NCI-H345 treated with DMSO at 0.1 percent for 48 hours (cell line): ENCODE data around the gene MPP2.
"Not testable (repeated sequence)": the region's sequence is repeated elsewhere in the genome, so short reads cannot be mapped to it uniquely, and the experiment has no call there.

Experiments used
- DNase-seq: peaks from one replicate; lab custom pipeline; 2025; ENCODE audit not compliant: unreplicated experiment; lab: John Stamatoyannopoulos, UW

Gene MPP2

GRCh38 chr17:43931062-43931571, 23.8 kb upstream of the MPP2 start:
- DNase-seq: no peak

DNA sequence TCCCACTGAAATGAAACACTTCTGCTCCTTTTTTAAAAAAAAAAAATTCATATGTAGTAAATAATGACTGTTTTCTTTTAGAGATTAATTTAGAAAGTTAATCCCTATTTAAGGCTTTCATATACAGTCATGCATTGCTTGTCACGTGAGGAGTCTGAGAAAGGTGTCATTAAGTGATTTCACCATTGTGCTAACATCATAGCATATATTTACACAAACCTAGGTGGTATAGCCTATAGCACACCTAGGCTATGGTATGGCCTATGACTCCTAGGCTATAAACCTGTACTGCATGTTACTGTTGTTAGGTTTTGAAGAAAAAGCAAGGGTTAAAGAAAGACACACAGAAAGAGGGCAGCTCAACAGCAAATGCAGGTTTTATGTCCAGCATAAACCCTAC, 21.3 kb upstream of the MPP2 start:
- no peak for DNase-seq

DNA sequence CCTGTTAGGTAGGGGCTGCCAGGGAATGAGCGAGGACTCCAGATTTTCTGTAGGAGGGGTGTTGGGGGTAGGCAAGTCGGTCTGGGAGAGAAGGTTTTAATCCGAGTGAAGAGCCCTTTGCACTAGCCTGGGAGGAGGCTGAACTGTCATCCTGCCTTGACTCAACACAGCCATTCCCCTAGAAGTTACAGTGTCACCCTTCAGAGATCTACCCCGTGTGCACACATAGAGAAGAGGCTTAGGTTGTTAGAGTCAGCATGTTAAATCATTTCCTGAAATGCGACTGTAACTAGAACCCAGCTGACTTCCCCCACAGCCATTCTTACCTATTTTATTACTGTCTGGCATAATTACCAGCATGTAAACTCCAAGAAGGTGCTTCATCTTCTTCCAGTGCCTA, 20.6 kb upstream of the MPP2 start:
- not testable (repeated sequence) for DNase-seq

GRCh38 chr17:43927060-43927864, 19.9 kb upstream of the MPP2 start:
- DNase-seq: no peak

DNA sequence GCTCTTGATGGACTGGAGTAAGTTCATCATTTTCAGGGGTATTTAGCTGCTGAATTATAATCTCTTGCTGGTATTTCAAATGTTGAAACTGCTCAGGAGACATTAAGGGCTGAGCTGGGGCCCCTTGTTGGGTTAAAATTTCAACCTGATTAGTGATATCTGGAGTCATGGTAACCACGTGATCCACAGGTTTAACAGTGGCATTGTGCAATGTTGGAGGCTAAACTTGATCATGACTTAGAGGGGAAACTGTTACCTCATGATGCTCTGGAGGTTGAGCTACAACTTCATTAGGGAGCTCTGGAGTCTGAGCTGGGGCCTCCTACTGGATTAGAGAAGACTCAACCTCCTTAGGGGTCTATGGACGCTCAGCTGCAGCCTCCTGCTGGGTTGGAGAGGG, 17.2 kb upstream of the MPP2 start:
- no peak for DNase-seq

- no peak for DNase-seq
Measured at GRCh38 chr17:43920500-43921095, 13.3 kb upstream of the MPP2 start.

DNA sequence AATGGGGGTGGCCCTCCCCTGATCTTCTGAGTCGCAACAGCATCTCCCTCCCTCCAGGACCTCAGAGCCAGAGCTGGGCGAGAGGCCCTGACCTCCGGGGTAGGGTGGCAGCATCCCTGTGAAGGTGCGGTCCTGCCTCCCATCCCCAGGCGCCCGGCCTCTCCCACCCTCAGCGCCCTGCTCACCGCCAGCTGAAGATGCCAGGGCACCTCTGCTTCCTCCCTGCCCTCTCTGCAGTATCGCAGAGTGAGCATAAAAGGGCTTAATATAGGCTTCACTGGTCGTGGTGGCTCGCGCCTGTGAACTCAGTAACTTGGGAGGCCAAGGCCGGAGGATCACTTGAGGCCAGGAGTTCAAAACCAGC, 10.7 kb upstream of the MPP2 start:
- DNase-seq: no peak

DNA sequence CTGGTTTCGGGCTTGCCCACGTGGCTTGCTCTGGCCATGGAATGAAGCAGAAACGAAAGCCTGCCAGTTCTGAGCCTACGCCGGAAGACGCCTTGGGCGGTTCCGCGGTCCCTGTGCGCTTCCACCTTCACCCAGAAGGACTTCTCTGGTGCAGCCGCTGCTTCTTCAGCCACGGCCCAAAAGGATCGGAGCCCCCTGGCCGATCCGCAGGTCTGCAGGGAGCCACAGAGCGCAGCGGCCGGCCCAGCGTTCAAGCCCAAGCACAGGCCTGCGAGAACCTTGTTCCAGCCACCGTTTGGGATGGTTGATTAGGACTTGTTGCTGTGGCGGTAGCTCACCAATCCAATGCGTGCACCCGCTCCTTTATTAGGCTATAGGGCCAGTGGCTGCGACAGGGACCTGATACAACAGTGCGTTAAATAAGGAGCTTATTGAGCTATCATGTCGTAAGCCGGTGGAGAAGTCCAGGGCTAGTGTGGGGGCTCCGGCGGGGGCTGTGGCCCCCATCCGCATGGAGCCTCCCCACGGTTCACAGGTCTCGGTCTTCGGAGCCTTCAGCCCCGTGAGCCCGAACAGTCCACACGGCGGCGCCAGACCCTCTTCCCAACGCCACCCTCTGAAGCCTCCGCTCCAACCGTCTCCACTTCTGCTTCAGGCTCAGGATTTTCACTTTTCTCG, 10.2 kb upstream of the MPP2 start:
- no peak for DNase-seq

GRCh38 chr17:43917016-43917347, 9.6 kb upstream of the MPP2 start:
- DNase-seq: no peak

GRCh38 chr17:43916385-43916784, 9.0 kb upstream of the MPP2 start:
- no peak for DNase-seq

DNA sequence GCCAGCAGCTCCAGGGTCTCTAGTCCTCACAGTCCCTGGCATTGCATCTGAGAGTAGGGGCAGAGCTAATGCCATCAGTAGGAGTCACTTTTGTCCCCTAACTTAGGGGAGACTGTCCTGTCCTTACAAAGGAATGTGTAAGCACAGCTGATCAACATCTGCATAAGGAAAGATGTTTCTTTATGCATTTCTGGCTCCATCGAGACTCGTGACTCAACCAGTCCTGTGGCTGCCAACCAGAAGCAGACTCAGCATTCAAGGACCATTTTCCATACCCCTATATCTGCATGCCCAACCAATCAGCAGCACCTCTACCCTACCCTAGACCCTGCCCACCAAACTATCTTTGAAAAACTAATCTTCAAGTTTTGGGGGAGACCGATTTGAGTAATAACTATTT, 8.2 kb upstream of the MPP2 start:
- DNase-seq: no peak

- DNase-seq: no peak
Measured at GRCh38 chr17:43914451-43914850, 7.1 kb upstream of the MPP2 start.

GRCh38 chr17:43913584-43913983, 6.2 kb upstream of the MPP2 start:
- no peak for DNase-seq

- no peak for DNase-seq
Measured at GRCh38 chr17:43912635-43913304, 5.4 kb upstream of the MPP2 start.

- DNase-seq: peak; percentile 18
Measured at GRCh38 chr17:43911904-43912303, 4.6 kb upstream of the MPP2 start.

DNA sequence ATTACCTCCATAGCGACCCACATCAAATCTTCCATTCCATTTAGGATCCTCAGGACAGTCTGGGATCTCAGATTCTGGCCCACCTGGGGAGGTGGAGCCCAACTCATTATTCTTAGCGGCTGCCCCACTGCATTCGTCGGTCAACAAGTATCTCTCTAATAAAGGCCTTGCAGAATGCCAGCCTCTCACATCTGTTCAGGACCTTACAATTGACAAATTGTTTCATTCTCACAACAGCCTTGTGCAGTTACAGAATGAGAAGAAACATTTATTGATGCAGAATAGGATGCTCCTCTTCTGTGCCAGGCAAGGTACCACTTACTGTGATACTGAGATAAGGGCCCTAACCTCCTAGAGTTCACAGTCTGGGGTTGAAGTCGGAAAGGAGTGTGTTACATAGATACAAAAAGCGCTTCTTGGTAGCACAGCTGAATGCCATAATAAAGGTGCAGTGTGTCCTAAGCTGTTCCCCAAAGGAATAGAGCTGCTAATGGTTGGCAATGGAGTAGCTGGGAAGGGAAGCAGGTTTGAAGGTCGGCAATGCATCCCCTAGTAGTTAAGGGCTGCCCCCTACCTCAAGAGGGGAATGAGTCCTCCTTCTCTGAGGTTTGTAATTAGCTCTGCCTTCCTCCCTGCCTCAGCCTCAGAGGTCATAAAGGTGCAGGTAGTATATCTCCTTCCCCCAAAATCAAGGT, 2.3 kb upstream of the MPP2 start:
- DNase-seq: no peak

DNA sequence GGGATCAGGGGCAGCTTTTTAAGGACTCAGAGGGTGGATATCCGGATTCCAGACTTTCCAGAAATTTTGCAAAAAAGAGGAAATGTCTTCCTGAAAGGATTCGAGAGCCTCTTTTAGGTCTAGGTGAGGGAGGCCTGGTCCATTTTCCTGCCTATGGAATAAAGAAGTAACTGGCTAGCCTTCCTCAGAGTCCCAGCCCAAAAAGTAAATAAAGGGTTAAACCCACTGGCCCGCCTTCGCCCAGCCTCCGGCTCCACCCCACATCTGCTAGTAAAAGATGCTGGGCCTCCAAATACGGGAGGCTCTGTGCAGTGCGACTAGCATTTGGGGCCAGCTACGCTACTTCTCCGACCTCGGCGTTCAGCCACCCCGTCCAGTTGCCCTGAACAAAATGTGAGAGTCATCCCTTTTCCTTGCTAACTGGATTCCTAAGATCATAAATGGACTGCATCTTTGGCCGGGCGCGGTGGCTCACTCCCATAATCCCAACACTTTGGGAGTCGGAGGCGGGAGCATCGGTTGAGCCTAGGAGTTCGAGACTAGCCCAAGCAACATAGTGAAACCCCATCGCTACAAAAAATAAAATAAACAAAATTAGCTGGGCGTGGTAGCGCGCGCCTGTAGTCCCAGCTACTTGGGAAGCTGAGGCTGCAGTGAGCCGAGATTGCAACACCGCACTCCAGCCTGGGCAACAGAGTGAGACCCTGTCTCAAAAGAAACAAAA, 824 bp upstream of the MPP2 start:
- peak; percentile 17 for DNase-seq

DNA sequence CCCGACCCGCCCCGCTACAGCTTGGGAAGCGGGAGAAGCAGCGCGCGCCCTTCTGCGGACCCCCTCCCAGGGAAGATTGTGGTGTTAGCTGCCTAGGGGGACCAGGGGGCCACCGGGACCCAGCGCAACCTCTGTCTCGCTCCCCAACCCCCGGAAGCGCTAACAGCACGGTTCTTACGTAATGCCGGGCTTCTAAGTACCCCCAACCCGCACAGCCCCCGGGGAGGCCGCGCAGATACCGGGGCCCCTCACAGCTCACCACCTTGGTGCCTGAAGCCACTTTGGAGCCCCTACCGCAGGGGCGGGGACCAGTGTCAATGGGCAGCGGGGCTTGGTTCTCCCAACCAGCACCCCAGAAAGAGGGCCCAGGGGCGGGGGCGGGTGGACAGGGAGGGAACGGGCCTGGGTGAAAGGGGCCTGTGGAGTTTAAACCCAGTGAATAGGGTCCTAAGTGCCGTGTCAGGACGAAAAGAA, 348 bp downstream of the MPP2 start:
- no peak for DNase-seq

DNA sequence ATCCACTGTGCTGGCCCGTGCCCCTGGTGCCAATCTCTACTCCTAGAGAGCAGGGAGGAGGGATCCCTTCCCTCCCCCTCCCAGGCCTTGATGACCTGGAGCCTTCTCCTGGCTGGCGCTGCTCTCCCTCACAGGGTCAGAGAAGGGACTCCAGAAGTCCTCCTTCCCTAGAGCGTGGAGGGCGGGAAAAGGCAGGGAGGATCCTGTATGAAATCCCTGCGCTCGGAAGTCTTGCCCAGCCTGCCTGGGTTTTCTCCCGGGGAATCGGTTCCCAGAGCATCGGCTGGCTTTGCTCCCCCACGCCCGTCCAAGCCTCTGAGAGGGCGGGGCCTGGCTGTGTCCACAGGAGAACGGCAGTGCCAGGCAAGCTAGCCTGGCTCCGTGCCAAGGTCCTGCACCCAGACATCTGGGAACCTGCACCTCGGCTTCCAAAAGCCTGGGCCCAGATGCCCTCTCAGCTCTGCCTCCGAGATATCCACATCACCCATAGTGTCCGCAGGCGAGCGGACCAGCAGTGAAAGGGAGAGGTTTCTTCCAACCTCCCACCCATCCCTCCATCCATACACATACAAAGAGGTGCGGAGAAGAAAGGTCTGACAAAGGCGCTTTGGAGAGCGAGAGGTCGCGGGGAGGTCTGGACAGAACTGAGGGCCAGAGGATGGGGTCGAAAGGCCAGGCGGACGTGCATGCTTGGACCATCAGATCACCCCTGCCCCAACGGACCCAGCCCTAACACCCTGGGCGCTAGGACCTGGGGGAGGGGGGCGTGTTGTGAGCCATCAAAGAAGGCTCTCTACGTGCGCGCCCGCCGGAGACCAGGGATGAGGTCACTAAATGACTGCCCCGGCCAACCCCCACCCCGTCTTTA, 1.1 kb downstream of the MPP2 start:
- peak; percentile 43 for DNase-seq
